Hypothalamus (tissue), 51 donors: Measurements from ENCODE around the gene PRX.

Experiments used
- DNase-seq, 51 donors: peaks; one replicate each; lab custom pipeline; 2025; lab: John Stamatoyannopoulos, UW

Gene PRX

GRCh38 chr19:40394816-40395210 lies 18.4 kb downstream of the PRX start:
- DNase-seq = no peak

GRCh38 chr19:40393894-40394815 lies 19.0 kb downstream of the PRX start:
- no peak for DNase-seq

GRCh38 chr19:40392894-40393517 lies 20.2 kb downstream of the PRX start:
- DNase-seq = no peak

GRCh38 chr19:40392123-40392522 lies 21.1 kb downstream of the PRX start:
- no peak for DNase-seq

- DNase-seq = no peak
These were observed 23.0 kb downstream of the PRX start, which contains the start of gene HIPK4 for GRCh38 chr19:40390084-40390742. Gene HIPK4 (minus strand): TSS chr19:40390181. CDS start chr19:40389902, 279 bp downstream.

GRCh38 chr19:40389404-40390083 lies 23.6 kb downstream of the PRX start:
- no peak for DNase-seq

GRCh38 chr19:40388481-40388880 lies 24.7 kb downstream of the PRX start:
- no peak for DNase-seq

GRCh38 chr19:40387155-40387554 lies 26.0 kb downstream of the PRX start:
- DNase-seq = no peak

- no peak for DNase-seq
These were observed 29.4 kb downstream of the PRX start for GRCh38 chr19:40383668-40384248.

- no peak for DNase-seq
These were observed 31.9 kb downstream of the PRX start for GRCh38 chr19:40381321-40381720.

GRCh38 chr19:40380199-40381037 lies 32.8 kb downstream of the PRX start:
- DNase-seq = no peak

GRCh38 chr19:40379446-40380198 lies 33.6 kb downstream of the PRX start:
- no peak for DNase-seq

- DNase-seq = no peak
These were observed 34.7 kb downstream of the PRX start for GRCh38 chr19:40378509-40378908.

GRCh38 chr19:40377876-40378385 lies 35.2 kb downstream of the PRX start:
- no peak for DNase-seq

- no peak for DNase-seq
These were observed 36.8 kb downstream of the PRX start for GRCh38 chr19:40376286-40376862.

GRCh38 chr19:40374084-40374483 lies 39.1 kb downstream of the PRX start:
- DNase-seq = no peak

GRCh38 chr19:40371802-40372122 lies 41.4 kb downstream of the PRX start:
- DNase-seq = no peak
